GM10266 (cell line): ENCODE data around the gene CEP95.
A peak's percentile ranks its signal among the peaks of the same experiment; 100 is the strongest.
"Not testable (repeated sequence)": the region's sequence is repeated elsewhere in the genome, so short reads cannot be mapped to it uniquely, and the experiment has no call there.

Experiments used
- DNase-seq: peaks from one replicate; pipeline ENCODE4 v3.0.0; 2012; ENCODE audit errors: extremely low spot score
- CTCF ChIP-seq: IDR thresholded peaks from 2 replicates; pipeline ENCODE4 v1.5.1; 2012; ENCODE audit warnings: mild to moderate bottlenecking, low read depth; ENCODE audit not compliant: control insufficient read depth, insufficient read depth; ENCODE audit errors: missing control alignments

CEP95 gene

GRCh38 chr17:64506576-64507412, at the start of gene CEP95:
Gene CEP95 (plus strand): TSS chr17:64506977. CDS start chr17:64507098, 121 bp downstream.
- TF ChIP-seq CTCF, result no peak
- peak; percentile 89 for DNase-seq

GRCh38 chr17:64457156-64457555, 49.6 kb upstream of the CEP95 start:
- no peak for TF ChIP-seq CTCF
- no peak for DNase-seq

GRCh38 chr17:64458756-64459155, 48.0 kb upstream of the CEP95 start:
- no peak for TF ChIP-seq CTCF

GRCh38 chr17:64459284-64459747, 47.5 kb upstream of the CEP95 start:
- TF ChIP-seq CTCF, result no peak
- no peak for DNase-seq

More at GRCh38 chr17:64458756-64459155, 48.0 kb upstream of the CEP95 start:
- no peak for DNase-seq

GRCh38 chr17:64459818-64460217, 47.0 kb upstream of the CEP95 start:
- not testable (repeated sequence) for DNase-seq

- DNase-seq, result no peak
Measured at GRCh38 chr17:64460955-64461354, 45.8 kb upstream of the CEP95 start.

GRCh38 chr17:64461788-64462187, 45.0 kb upstream of the CEP95 start:
- TF ChIP-seq CTCF, result no peak
- DNase-seq, result no peak

More at GRCh38 chr17:64460955-64461354, 45.8 kb upstream of the CEP95 start:
- no peak for TF ChIP-seq CTCF
